Measurements from ENCODE around the gene NGB.

The NGB gene

GRCh38 chr14:77260631-77261030, 10.4 kb downstream of the NGB start:
- no peak for DNase-seq

- DNase-seq, result no peak
Observed at GRCh38 chr14:77260199-77260598, 10.8 kb downstream of the NGB start.

GRCh38 chr14:77259025-77259715, 11.8 kb downstream of the NGB start:
- DNase-seq, result no peak

- DNase-seq, result no peak
Observed at GRCh38 chr14:77258566-77258965, 12.4 kb downstream of the NGB start.

GRCh38 chr14:77257700-77258099, 13.3 kb downstream of the NGB start:
- DNase-seq, result no peak

- no peak for DNase-seq
Observed at GRCh38 chr14:77256694-77257093, 14.3 kb downstream of the NGB start.

GRCh38 chr14:77253333-77254190, 17.4 kb downstream of the NGB start:
- DNase-seq, result no peak

GRCh38 chr14:77251870-77252269, 19.1 kb downstream of the NGB start:
- no peak for DNase-seq

GRCh38 chr14:77250927-77251326, 20.1 kb downstream of the NGB start:
- DNase-seq, result no peak

- DNase-seq, result no peak
Observed at GRCh38 chr14:77249286-77249685, 21.7 kb downstream of the NGB start.

GRCh38 chr14:77248666-77249065, 22.3 kb downstream of the NGB start:
- no peak for DNase-seq

- DNase-seq, result no peak
Observed at GRCh38 chr14:77246784-77247183, 24.2 kb downstream of the NGB start.

GRCh38 chr14:77245820-77246219, 25.2 kb downstream of the NGB start:
- DNase-seq, result no peak

GRCh38 chr14:77243853-77244252, 27.2 kb downstream of the NGB start:
- no peak for DNase-seq

- no peak for DNase-seq
Observed at GRCh38 chr14:77242752-77243151, 28.3 kb downstream of the NGB start.

GRCh38 chr14:77241955-77242354, 29.1 kb downstream of the NGB start:
- no peak for DNase-seq

- no peak for DNase-seq
Observed at GRCh38 chr14:77240336-77240915, 30.6 kb downstream of the NGB start.

- DNase-seq, result no peak
Observed at GRCh38 chr14:77239412-77239811, 31.6 kb downstream of the NGB start.

- DNase-seq, result no peak
Observed at GRCh38 chr14:77238996-77239395, 32.0 kb downstream of the NGB start.

- DNase-seq, result no peak
Observed at GRCh38 chr14:77238356-77238755, 32.6 kb downstream of the NGB start.

- no peak for DNase-seq
Observed at GRCh38 chr14:77236814-77237213, 34.2 kb downstream of the NGB start.

GRCh38 chr14:77231721-77232120, 39.3 kb downstream of the NGB start:
- no peak for DNase-seq

- peak; percentile 72 for DNase-seq
Observed at GRCh38 chr14:77230914-77231313, 40.1 kb downstream of the NGB start.

- DNase-seq, result no peak
Observed at GRCh38 chr14:77228056-77228455, 43.0 kb downstream of the NGB start.
